HEK293 (cell line): ENCODE measurements around the gene HARBI1.
A peak's percentile ranks its signal among the peaks of the same experiment; 100 is the strongest.

ENCODE experiments used
- CTCF ChIA-PET: fragments of 350-600 bp; formaldehyde crosslinking; extraction: SDS; loops from one replicate; lab custom pipeline; 2021; ENCODE audit warnings: antibody characterized with exemption; lab: Yijun Ruan, JAX
- POLR2A ChIA-PET: fragments of 300-600 bp; formaldehyde crosslinking; extraction: SDS; loops from one replicate; lab custom pipeline; 2020; ENCODE audit warnings: antibody characterized with exemption, inconsistent platforms; lab: Yijun Ruan, JAX
- H3K27ac ChIP-seq: fragments of 200-500 bp; sonication (Bioruptor generic); 2 replicates; pipeline ENCODE4 v1.5.1; 2014; ENCODE audit warnings: low read depth, low read length, control low read depth, inconsistent platforms; ENCODE audit errors: extremely low read depth
- H3K36me3 ChIP-seq, 2 experiments: fragments of 200-500 bp in 1 of 2; sonication (Bioruptor generic) in 1 of 2; 1 replicate in 1 of 2; 2 replicates in 1 of 2; pipeline ENCODE4 v1.5.1; 2014 to 2017; ENCODE audit warnings: inconsistent platforms in 2 of 2, low read length in 2 of 2; ENCODE audit not compliant: control insufficient read depth in 2 of 2, insufficient read depth in 1 of 2
- H3K4me1 ChIP-seq: fragments of 200-500 bp; sonication (Bioruptor generic); 2 replicates; pipeline ENCODE4 v1.5.1; 2014; ENCODE audit warnings: mild to moderate bottlenecking, low read length, inconsistent platforms; ENCODE audit not compliant: control insufficient read depth, insufficient read depth
- H3K4me3 ChIP-seq: 2 replicates; pipeline ENCODE4 v1.5.1; 2011; ENCODE audit warnings: low read depth, mild to moderate bottlenecking, control low read depth, low read length, moderate library complexity
- H3K9me3 ChIP-seq: fragments of 200-500 bp; sonication (Bioruptor generic); 2 replicates; pipeline ENCODE4 v1.5.1; 2014; ENCODE audit warnings: low read depth, low read length, inconsistent platforms; ENCODE audit not compliant: control insufficient read depth, insufficient read depth
- GLIS1 ChIP-seq: fragments of 450-650 bp; formaldehyde crosslinking; IDR thresholded peaks from 2 replicates; pipeline ENCODE4 v1.5.1; 2016; ENCODE audit warnings: missing biosample characterization, missing genetic modification characterization
- HOXA7 ChIP-seq: sonication (generic); formaldehyde crosslinking; IDR thresholded peaks from 2 replicates; pipeline ENCODE4 v1.8.1; 2022; ENCODE audit warnings: missing genetic modification reagents, borderline replicate concordance
- OSR2 ChIP-seq: fragments of 450-650 bp; formaldehyde crosslinking; IDR thresholded peaks from 2 replicates; pipeline ENCODE4 v1.5.1; 2016; ENCODE audit warnings: missing biosample characterization, missing genetic modification characterization
- SP7 ChIP-seq: fragments of 450-650 bp; formaldehyde crosslinking; IDR thresholded peaks from 2 replicates; pipeline ENCODE4 v1.5.1; 2016; ENCODE audit warnings: missing biosample characterization, missing genetic modification characterization
- ZBTB17 ChIP-seq: fragments of 450-650 bp; formaldehyde crosslinking; IDR thresholded peaks from 2 replicates; pipeline ENCODE4 v1.5.1; 2016; ENCODE audit warnings: missing biosample characterization, missing genetic modification characterization
- ZBTB20 ChIP-seq: fragments of 450-650 bp; formaldehyde crosslinking; IDR thresholded peaks from 2 replicates; pipeline ENCODE4 v1.5.1; 2016; ENCODE audit warnings: missing biosample characterization, missing genetic modification characterization
- ZBTB48 ChIP-seq: fragments of 450-650 bp; formaldehyde crosslinking; IDR thresholded peaks from 2 replicates; pipeline ENCODE4 v1.5.1; 2016; ENCODE audit warnings: missing biosample characterization, missing genetic modification characterization
- ZBTB8A ChIP-seq: fragments of 450-650 bp; formaldehyde crosslinking; IDR thresholded peaks from 2 replicates; pipeline ENCODE4 v1.5.1; 2016; ENCODE audit warnings: missing biosample characterization, missing genetic modification characterization
- ZEB2 ChIP-seq: fragments of 450-650 bp; formaldehyde crosslinking; IDR thresholded peaks from 2 replicates; pipeline ENCODE4 v1.5.1; 2016; ENCODE audit warnings: missing biosample characterization, missing genetic modification characterization
- ZFP69B ChIP-seq: fragments of 450-650 bp; formaldehyde crosslinking; IDR thresholded peaks from 2 replicates; pipeline ENCODE4 v1.5.1; 2016; ENCODE audit warnings: missing biosample characterization, missing genetic modification characterization
- ZIC2 ChIP-seq: fragments of 450-650 bp; formaldehyde crosslinking; IDR thresholded peaks from 2 replicates; pipeline ENCODE4 v1.5.1; 2016; ENCODE audit warnings: missing biosample characterization, missing genetic modification characterization
- ZNF140 ChIP-seq: fragments of 450-650 bp; formaldehyde crosslinking; IDR thresholded peaks from 2 replicates; pipeline ENCODE4 v1.5.1; 2016; ENCODE audit warnings: missing biosample characterization, missing genetic modification characterization
- ZNF416 ChIP-seq: fragments of 450-650 bp; formaldehyde crosslinking; IDR thresholded peaks from 2 replicates; pipeline ENCODE4 v1.5.1; 2016; ENCODE audit warnings: missing biosample characterization, missing genetic modification characterization
- ZNF600 ChIP-seq: fragments of 450-650 bp; formaldehyde crosslinking; IDR thresholded peaks from 2 replicates; pipeline ENCODE4 v1.5.1; 2016; ENCODE audit warnings: missing biosample characterization, missing genetic modification characterization
- ZNF629 ChIP-seq: fragments of 450-650 bp; formaldehyde crosslinking; IDR thresholded peaks from 2 replicates; pipeline ENCODE4 v1.5.1; 2017; ENCODE audit warnings: missing biosample characterization, missing genetic modification characterization
- ZNF660 ChIP-seq: fragments of 450-650 bp; IDR thresholded peaks from 2 replicates; pipeline ENCODE4 v1.5.1; 2018; ENCODE audit warnings: missing biosample characterization, mild to moderate bottlenecking, missing genetic modification characterization
- TF ChIP-seq, protein P1 (sequence below): fragments of 450-650 bp; formaldehyde crosslinking; IDR thresholded peaks from 2 replicates; pipeline ENCODE4 v1.5.1; 2016; ENCODE audit warnings: missing biosample characterization, missing genetic modification characterization
- TF ChIP-seq, protein P2 (sequence below): fragments of 450-650 bp; formaldehyde crosslinking; IDR thresholded peaks from 2 replicates; pipeline ENCODE4 v1.5.1; 2016; ENCODE audit warnings: missing biosample characterization, missing genetic modification characterization
- TF ChIP-seq, protein P3 (sequence below): fragments of 450-650 bp; formaldehyde crosslinking; IDR thresholded peaks from 2 replicates; pipeline ENCODE4 v1.5.1; 2016; ENCODE audit warnings: missing biosample characterization, missing genetic modification characterization
- TF ChIP-seq, protein P4 (sequence below): fragments of 450-650 bp; formaldehyde crosslinking; IDR thresholded peaks from 2 replicates; pipeline ENCODE4 v1.5.1; 2017; ENCODE audit warnings: missing biosample characterization, mild to moderate bottlenecking, missing genetic modification characterization, moderate library complexity

The HARBI1 gene

GRCh38 chr11:46557684-46558151 is 59.3 kb downstream of the HARBI1 start:
- POLR2A ChIA-PET = interaction anchor here (1.2 kb wide), 1 partner anchor 36 kb away, joined by 4 read pairs; the partner anchor contains the start of gene AMBRA1
- 0 out of 2 replicates have a peak, but pooled peaks have one; percentile 22 for TF ChIP-seq ZNF629 (tag by site-specific recombination)
- TF ChIP-seq ZBTB8A (tag by site-specific recombination) = 0 out of 2 replicates have a peak, but pooled peaks have one; percentile 17
- TF ChIP-seq OSR2 = peak; percentile 90
- peak; percentile 75 for TF ChIP-seq ZIC2
- TF ChIP-seq ZEB2 = peak; percentile 63; the same call in 1 of the 2 replicates
- no peak for TF ChIP-seq ZNF140 (tag by site-specific recombination)
- no peak for TF ChIP-seq ZNF660 (tag by site-specific recombination)
- 0 out of 2 replicates have a peak, but pooled peaks have one; percentile 16 for TF ChIP-seq SP7 (tag by site-specific recombination)
- TF ChIP-seq, protein P1, sequence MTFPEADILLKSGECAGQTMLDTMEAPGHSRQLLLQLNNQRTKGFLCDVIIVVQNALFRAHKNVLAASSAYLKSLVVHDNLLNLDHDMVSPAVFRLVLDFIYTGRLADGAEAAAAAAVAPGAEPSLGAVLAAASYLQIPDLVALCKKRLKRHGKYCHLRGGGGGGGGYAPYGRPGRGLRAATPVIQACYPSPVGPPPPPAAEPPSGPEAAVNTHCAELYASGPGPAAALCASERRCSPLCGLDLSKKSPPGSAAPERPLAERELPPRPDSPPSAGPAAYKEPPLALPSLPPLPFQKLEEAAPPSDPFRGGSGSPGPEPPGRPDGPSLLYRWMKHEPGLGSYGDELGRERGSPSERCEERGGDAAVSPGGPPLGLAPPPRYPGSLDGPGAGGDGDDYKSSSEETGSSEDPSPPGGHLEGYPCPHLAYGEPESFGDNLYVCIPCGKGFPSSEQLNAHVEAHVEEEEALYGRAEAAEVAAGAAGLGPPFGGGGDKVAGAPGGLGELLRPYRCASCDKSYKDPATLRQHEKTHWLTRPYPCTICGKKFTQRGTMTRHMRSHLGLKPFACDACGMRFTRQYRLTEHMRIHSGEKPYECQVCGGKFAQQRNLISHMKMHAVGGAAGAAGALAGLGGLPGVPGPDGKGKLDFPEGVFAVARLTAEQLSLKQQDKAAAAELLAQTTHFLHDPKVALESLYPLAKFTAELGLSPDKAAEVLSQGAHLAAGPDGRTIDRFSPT (tag by site-specific recombination) = 0 out of 2 replicates have a peak, but pooled peaks have one; percentile 31
- TF ChIP-seq, protein P2, sequence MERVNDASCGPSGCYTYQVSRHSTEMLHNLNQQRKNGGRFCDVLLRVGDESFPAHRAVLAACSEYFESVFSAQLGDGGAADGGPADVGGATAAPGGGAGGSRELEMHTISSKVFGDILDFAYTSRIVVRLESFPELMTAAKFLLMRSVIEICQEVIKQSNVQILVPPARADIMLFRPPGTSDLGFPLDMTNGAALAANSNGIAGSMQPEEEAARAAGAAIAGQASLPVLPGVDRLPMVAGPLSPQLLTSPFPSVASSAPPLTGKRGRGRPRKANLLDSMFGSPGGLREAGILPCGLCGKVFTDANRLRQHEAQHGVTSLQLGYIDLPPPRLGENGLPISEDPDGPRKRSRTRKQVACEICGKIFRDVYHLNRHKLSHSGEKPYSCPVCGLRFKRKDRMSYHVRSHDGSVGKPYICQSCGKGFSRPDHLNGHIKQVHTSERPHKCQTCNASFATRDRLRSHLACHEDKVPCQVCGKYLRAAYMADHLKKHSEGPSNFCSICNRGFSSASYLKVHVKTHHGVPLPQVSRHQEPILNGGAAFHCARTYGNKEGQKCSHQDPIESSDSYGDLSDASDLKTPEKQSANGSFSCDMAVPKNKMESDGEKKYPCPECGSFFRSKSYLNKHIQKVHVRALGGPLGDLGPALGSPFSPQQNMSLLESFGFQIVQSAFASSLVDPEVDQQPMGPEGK (tag by site-specific recombination) = 0 out of 2 replicates have a peak, but pooled peaks have one; percentile 36
- 0 out of 2 replicates have a peak, but pooled peaks have one; percentile 26 for TF ChIP-seq ZBTB20 (tag by site-specific recombination)
- peak; percentile 82 for TF ChIP-seq ZBTB17
- peak; percentile 96 for TF ChIP-seq ZNF600 (tag by site-specific recombination)
- TF ChIP-seq, protein P3, sequence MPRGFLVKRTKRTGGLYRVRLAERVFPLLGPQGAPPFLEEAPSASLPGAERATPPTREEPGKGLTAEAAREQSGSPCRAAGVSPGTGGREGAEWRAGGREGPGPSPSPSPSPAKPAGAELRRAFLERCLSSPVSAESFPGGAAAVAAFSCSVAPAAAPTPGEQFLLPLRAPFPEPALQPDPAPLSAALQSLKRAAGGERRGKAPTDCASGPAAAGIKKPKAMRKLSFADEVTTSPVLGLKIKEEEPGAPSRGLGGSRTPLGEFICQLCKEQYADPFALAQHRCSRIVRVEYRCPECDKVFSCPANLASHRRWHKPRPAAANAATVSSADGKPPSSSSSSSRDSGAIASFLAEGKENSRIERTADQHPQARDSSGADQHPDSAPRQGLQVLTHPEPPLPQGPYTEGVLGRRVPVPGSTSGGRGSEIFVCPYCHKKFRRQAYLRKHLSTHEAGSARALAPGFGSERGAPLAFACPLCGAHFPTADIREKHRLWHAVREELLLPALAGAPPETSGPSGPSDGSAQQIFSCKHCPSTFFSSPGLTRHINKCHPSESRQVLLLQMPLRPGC = peak; percentile 98
- TF ChIP-seq, protein P4, sequence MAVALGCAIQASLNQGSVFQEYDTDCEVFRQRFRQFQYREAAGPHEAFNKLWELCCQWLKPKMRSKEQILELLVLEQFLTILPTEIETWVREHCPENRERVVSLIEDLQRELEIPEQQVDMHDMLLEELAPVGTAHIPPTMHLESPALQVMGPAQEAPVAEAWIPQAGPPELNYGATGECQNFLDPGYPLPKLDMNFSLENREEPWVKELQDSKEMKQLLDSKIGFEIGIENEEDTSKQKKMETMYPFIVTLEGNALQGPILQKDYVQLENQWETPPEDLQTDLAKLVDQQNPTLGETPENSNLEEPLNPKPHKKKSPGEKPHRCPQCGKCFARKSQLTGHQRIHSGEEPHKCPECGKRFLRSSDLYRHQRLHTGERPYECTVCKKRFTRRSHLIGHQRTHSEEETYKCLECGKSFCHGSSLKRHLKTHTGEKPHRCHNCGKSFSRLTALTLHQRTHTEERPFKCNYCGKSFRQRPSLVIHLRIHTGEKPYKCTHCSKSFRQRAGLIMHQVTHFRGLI = peak; percentile 78
- no peak for TF ChIP-seq HOXA7 (CRISPR knock-in tag)
- TF ChIP-seq GLIS1 (tag by site-specific recombination) = peak; percentile 58
- TF ChIP-seq ZBTB48 = no peak
- 0 out of 2 replicates have a peak, but pooled peaks have one; percentile 31 for TF ChIP-seq ZFP69B (tag by site-specific recombination)
- TF ChIP-seq ZNF416 (tag by site-specific recombination) = no peak
- CTCF ChIA-PET = interaction anchor here (0.8 kb wide), 2 partner anchors 20 to 60 kb away, joined by 5 to 6 read pairs; partner anchors contain the start of gene ATG13
- Histone ChIP-seq H3K27ac (no peak overlapping the region), H3K9me3 (no peaks in the 10 kb centered on the region), H3K4me1 (peaks cover 21% of the 10 kb centered on the region), H3K36me3 (no peaks in the 10 kb centered on the region), H3K4me3 (no peak overlapping the region)
